HepG2 (cell line): ENCODE data around the gene FGD2. TPM values are rescaled to one million over a fixed set of nuclear protein-coding genes. Genes with fewer than 3 reads are reported as not detected.
A peak's percentile ranks its signal among the peaks of the same experiment; 100 is the strongest.

Experiments
- ERF ChIP-seq: IDR thresholded peaks from 2 replicates; pipeline ENCODE4 v1.6.1; 2018; ENCODE audit warnings: missing biosample characterization, missing genetic modification reagents
- MBD4 ChIP-seq: IDR thresholded peaks from 2 replicates; pipeline ENCODE4 v1.6.1; 2012; ENCODE audit warnings: low read length, inconsistent platforms, borderline replicate concordance
- NCOA5 ChIP-seq: sonication (generic); formaldehyde crosslinking; IDR thresholded peaks from 2 replicates; pipeline ENCODE4 v1.4.0; 2020; ENCODE audit warnings: missing genetic modification reagents
- SUZ12 ChIP-seq: fragments of 150-350 bp; IDR thresholded peaks from 2 replicates; pipeline ENCODE4 v1.6.1; 2014; ENCODE audit warnings: low read depth, low read length
- TAF1 ChIP-seq: sonication (generic); formaldehyde crosslinking; IDR thresholded peaks from 2 replicates; pipeline ENCODE4 v1.4.0; 2020; ENCODE audit warnings: missing genetic modification reagents
- TSC22D2 ChIP-seq: sonication (generic); formaldehyde crosslinking; IDR thresholded peaks from 2 replicates; pipeline ENCODE4 v1.5.1; 2020; ENCODE audit warnings: missing genetic modification reagents, mild to moderate bottlenecking, borderline replicate concordance
- XRCC5 ChIP-seq: fragments of 200-400 bp; formaldehyde crosslinking; optimal IDR thresholded peaks from 2 replicates; pipeline ENCODE3; 2017; ENCODE audit warnings: mild to moderate bottlenecking, low read length
- ZC3H4 ChIP-seq: sonication (generic); formaldehyde crosslinking; IDR thresholded peaks from 2 replicates; pipeline ENCODE4 v1.4.0; 2020; ENCODE audit warnings: missing genetic modification reagents, borderline replicate concordance
- ZFP1 ChIP-seq: IDR thresholded peaks from 2 replicates; pipeline ENCODE4 v1.6.1; 2016
- ZMYM4 ChIP-seq: sonication (generic); formaldehyde crosslinking; IDR thresholded peaks from 2 replicates; pipeline ENCODE4 v1.8.1; 2023; ENCODE audit warnings: mild to moderate bottlenecking, missing genetic modification reagents
- ZNF235 ChIP-seq: sonication (generic); formaldehyde crosslinking; IDR thresholded peaks from 2 replicates; pipeline ENCODE4 v1.8.1; 2023; ENCODE audit warnings: mild to moderate bottlenecking, missing genetic modification reagents, borderline replicate concordance
- ZNF44 ChIP-seq: sonication (generic); formaldehyde crosslinking; IDR thresholded peaks from 2 replicates; pipeline ENCODE4 v1.5.1; 2020; ENCODE audit warnings: mild to moderate bottlenecking, missing genetic modification reagents
- ZNF547 ChIP-seq: sonication (generic); formaldehyde crosslinking; IDR thresholded peaks from 2 replicates; pipeline ENCODE4 v1.5.1; 2020; ENCODE audit warnings: mild to moderate bottlenecking, missing genetic modification reagents
- ZNF678 ChIP-seq: sonication (generic); formaldehyde crosslinking; IDR thresholded peaks from 2 replicates; pipeline ENCODE4 v1.4.0; 2020; ENCODE audit warnings: mild to moderate bottlenecking, missing genetic modification reagents
- ZSCAN20 ChIP-seq: sonication (generic); formaldehyde crosslinking; IDR thresholded peaks from 2 replicates; pipeline ENCODE4 v1.4.0; 2020; ENCODE audit warnings: missing genetic modification reagents, mild to moderate bottlenecking, borderline replicate concordance
- polyA plus RNA-seq, 8 experiments: library from polyadenylated mRNA; depleted of rRNA in 3 of 8; stranded (reverse) in 7 of 8; unstranded in 1 of 8; fragments of >200 nt; fragmentation: Illumina TruSeq in 4 of 8; extraction: Trizol in 4 of 8; gene quantifications; 2 replicates each; pipeline versions ENCODE4 v1.2.1 to v1.2.3, GENCODE V29; 2011 to 2016; ENCODE audit warnings: low read depth in 4 of 8, missing spikeins in 1 of 8, mixed read lengths in 1 of 8; ENCODE audit not compliant: insufficient read depth in 1 of 8
- total RNA-seq, 5 experiments: library from RNA; depleted of rRNA; stranded (reverse); fragments of >200 nt; fragmentation: Illumina TruSeq; extraction: Trizol; gene quantifications; 2 replicates each; pipeline ENCODE4 v1.2.3, GENCODE V29; 2016; ENCODE audit warnings: low read depth in 1 of 5
- TF ChIP-seq, protein P1 (sequence below): sonication (generic); formaldehyde crosslinking; IDR thresholded peaks from 2 replicates; pipeline ENCODE4 v1.4.0; 2020; ENCODE audit warnings: missing genetic modification reagents
- TF ChIP-seq, protein P2 (sequence below): sonication (generic); formaldehyde crosslinking; IDR thresholded peaks from 2 replicates; pipeline ENCODE4 v1.4.0; 2020; ENCODE audit warnings: missing genetic modification reagents, borderline replicate concordance
- TF ChIP-seq, protein P3 (sequence below): sonication (generic); formaldehyde crosslinking; IDR thresholded peaks from 2 replicates; pipeline ENCODE4 v1.4.0; 2020; ENCODE audit warnings: mild to moderate bottlenecking, missing genetic modification reagents
- TF ChIP-seq, protein P4 (sequence below): sonication (generic); formaldehyde crosslinking; IDR thresholded peaks from 2 replicates; pipeline ENCODE4 v1.8.0; 2023; ENCODE audit warnings: mild to moderate bottlenecking, missing genetic modification reagents
- TF ChIP-seq, protein P5 (sequence below): sonication (generic); formaldehyde crosslinking; IDR thresholded peaks from 2 replicates; pipeline ENCODE4 v1.4.0; 2020; ENCODE audit warnings: mild to moderate bottlenecking, missing genetic modification reagents
- TF ChIP-seq, protein P6 (sequence below): sonication (generic); formaldehyde crosslinking; IDR thresholded peaks from 2 replicates; pipeline ENCODE4 v1.4.0; 2020; ENCODE audit warnings: missing genetic modification reagents

FGD2 gene
- total and polyA plus RNA-seq, 2 of the 13 experiments (the other 11 are each of a cell fraction or from before 2014, with no cell fraction given), result not detected

DNA sequence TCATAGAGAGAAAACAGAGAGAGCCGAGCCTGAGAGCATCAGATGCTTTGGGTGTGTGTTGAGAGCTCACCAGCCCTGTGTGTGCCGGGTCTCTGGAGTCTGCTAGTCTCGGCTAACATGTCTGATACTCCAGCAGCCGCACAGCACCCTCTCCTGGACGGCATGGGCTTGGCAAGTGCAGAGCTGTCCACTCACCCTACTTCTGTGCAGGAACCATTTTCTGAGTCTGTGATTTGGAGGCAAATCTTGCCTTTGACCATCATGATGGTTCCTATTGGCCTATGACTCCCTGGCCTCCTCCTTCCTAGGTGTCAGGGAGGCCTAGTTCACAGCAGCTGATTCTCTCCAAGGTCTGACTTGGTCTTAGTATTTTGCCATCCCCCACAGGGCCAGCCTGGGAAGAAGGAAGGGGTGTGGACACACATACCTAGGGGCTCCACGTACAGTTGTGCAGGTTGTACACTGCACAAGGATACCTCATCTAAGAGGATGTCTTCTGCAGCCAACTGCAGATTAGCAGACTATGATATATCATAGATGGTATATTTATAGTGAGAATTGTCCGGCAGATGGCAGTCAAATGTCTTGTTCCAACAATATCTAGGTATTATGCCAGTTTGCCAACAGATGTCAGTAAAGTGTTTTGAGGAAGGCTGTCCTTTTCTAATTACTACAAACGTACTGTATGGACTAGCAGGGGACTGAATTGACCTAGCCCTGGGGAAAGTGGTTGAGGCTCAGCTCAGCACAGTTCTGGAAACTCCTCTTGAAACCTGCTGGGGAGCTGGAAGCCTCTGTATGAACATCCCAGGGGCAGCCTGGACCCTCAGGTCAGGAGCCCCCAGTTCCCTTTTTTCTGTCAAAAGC lies 13.0 kb downstream of the FGD2 start (continued):
- TF ChIP-seq, protein P1, sequence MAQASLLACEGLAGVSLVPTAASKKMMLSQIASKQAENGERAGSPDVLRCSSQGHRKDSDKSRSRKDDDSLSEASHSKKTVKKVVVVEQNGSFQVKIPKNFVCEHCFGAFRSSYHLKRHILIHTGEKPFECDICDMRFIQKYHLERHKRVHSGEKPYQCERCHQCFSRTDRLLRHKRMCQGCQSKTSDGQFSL (CRISPR knock-in tag), result no peak; the same call in 1 of the 2 replicates
- TF ChIP-seq, protein P2, sequence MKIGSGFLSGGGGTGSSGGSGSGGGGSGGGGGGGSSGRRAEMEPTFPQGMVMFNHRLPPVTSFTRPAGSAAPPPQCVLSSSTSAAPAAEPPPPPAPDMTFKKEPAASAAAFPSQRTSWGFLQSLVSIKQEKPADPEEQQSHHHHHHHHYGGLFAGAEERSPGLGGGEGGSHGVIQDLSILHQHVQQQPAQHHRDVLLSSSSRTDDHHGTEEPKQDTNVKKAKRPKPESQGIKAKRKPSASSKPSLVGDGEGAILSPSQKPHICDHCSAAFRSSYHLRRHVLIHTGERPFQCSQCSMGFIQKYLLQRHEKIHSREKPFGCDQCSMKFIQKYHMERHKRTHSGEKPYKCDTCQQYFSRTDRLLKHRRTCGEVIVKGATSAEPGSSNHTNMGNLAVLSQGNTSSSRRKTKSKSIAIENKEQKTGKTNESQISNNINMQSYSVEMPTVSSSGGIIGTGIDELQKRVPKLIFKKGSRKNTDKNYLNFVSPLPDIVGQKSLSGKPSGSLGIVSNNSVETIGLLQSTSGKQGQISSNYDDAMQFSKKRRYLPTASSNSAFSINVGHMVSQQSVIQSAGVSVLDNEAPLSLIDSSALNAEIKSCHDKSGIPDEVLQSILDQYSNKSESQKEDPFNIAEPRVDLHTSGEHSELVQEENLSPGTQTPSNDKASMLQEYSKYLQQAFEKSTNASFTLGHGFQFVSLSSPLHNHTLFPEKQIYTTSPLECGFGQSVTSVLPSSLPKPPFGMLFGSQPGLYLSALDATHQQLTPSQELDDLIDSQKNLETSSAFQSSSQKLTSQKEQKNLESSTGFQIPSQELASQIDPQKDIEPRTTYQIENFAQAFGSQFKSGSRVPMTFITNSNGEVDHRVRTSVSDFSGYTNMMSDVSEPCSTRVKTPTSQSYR (CRISPR knock-in tag), result no peak; the same call in 1 of the 2 replicates
- TF ChIP-seq, protein P3, sequence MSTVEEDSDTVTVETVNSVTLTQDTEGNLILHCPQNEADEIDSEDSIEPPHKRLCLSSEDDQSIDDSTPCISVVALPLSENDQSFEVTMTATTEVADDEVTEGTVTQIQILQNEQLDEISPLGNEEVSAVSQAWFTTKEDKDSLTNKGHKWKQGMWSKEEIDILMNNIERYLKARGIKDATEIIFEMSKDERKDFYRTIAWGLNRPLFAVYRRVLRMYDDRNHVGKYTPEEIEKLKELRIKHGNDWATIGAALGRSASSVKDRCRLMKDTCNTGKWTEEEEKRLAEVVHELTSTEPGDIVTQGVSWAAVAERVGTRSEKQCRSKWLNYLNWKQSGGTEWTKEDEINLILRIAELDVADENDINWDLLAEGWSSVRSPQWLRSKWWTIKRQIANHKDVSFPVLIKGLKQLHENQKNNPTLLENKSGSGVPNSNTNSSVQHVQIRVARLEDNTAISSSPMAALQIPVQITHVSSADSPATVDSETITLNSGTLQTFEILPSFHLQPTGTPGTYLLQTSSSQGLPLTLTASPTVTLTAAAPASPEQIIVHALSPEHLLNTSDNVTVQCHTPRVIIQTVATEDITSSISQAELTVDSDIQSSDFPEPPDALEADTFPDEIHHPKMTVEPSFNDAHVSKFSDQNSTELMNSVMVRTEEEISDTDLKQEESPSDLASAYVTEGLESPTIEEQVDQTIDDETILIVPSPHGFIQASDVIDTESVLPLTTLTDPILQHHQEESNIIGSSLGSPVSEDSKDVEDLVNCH, result no peak
- TF ChIP-seq, protein P4, sequence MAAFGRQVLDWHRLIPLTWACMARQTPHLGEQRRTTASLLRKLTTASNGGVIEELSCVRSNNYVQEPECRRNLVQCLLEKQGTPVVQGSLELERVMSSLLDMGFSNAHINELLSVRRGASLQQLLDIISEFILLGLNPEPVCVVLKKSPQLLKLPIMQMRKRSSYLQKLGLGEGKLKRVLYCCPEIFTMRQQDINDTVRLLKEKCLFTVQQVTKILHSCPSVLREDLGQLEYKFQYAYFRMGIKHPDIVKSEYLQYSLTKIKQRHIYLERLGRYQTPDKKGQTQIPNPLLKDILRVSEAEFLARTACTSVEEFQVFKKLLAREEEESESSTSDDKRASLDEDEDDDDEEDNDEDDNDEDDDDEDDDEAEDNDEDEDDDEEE (CRISPR knock-in tag), result peak; percentile 79; the same call in 1 of the 2 replicates
- TF ChIP-seq TAF1 (CRISPR knock-in tag), result no peak; the same call in 1 of the 2 replicates
- TF ChIP-seq ZC3H4 (CRISPR knock-in tag), result no peak
- TF ChIP-seq XRCC5, result peak; percentile 43
- no peak for TF ChIP-seq ZFP1 (CRISPR knock-in tag)
- no peak for TF ChIP-seq MBD4
- no peak for TF ChIP-seq SUZ12
- TF ChIP-seq ZMYM4 (CRISPR knock-in tag), result peak; percentile 44; the same call in 1 of the 2 replicates
- peak; percentile 7; the same call in 1 of the 2 replicates for TF ChIP-seq ZNF44 (CRISPR knock-in tag)
- TF ChIP-seq TSC22D2 (CRISPR knock-in tag), result no peak
- TF ChIP-seq, protein P5, sequence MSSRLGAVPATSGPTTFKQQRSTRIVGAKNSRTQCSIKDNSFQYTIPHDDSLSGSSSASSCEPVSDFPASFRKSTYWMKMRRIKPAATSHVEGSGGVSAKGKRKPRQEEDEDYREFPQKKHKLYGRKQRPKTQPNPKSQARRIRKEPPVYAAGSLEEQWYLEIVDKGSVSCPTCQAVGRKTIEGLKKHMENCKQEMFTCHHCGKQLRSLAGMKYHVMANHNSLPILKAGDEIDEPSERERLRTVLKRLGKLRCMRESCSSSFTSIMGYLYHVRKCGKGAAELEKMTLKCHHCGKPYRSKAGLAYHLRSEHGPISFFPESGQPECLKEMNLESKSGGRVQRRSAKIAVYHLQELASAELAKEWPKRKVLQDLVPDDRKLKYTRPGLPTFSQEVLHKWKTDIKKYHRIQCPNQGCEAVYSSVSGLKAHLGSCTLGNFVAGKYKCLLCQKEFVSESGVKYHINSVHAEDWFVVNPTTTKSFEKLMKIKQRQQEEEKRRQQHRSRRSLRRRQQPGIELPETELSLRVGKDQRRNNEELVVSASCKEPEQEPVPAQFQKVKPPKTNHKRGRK (CRISPR knock-in tag), result no peak
- TF ChIP-seq ZNF547 (CRISPR knock-in tag), result peak; percentile 75
- TF ChIP-seq ZSCAN20 (CRISPR knock-in tag), result no peak
- TF ChIP-seq ZNF235 (CRISPR knock-in tag), result no peak
- TF ChIP-seq, protein P6, sequence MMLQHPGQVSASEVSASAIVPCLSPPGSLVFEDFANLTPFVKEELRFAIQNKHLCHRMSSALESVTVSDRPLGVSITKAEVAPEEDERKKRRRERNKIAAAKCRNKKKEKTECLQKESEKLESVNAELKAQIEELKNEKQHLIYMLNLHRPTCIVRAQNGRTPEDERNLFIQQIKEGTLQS (CRISPR knock-in tag), result no peak
- TF ChIP-seq ZNF678 (CRISPR knock-in tag), result no peak
- TF ChIP-seq NCOA5 (CRISPR knock-in tag), result no peak
- peak; percentile 16; the same call in 1 of the 2 replicates for TF ChIP-seq ERF (CRISPR knock-in tag)
